ENCODE data around the gene FBXO46. TPM values are rescaled to one million over a fixed set of nuclear protein-coding genes. Genes with fewer than 3 reads are reported as not detected.
A peak's percentile ranks its signal among the peaks of the same experiment; 100 is the strongest.
"Not testable (repeated sequence)": the region's sequence is repeated elsewhere in the genome, so short reads cannot be mapped to it uniquely, and the experiment has no call there.

Gene FBXO46
- total RNA-seq, 2 donors from 2014 or later, result 28.3 to 28.8 TPM

DNA sequence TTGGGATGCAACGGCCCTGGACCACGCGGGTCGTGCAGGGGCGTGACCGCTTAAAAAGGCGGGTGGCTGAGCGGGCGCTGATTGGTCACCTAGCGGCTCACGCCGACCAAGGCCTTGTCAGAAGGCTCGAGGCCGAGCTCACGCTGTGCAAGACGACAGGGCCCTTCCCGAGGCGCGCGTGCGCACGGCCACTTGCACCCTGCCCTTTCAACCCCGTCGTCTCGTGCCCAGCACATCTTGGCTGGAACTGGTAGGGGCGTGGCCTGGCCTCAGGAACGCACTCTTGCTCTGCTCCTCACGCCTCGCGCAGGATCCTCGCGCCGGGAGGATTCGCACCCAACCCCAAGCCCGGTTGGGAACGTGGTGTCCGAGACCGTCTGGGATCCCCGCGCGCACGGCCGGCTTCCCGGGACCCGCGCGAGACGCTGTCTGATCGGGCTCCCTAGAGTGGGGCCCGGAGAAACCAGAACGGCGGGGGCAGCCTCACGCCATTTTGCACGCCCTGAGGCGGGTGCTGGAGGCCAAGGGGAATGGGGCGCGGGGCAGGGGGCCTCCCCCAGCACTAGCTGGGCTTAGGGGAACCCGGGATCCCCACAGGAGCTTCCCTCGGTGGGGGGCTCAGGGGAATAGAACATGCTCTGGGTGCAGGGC is 2.6 kb upstream of the FBXO46 start, which contains the start of gene MEIOSIN:
Gene MEIOSIN (plus strand): TSS at position 280 of the 651 bp plus-strand sequence. CDS start 1,938 bp downstream, outside the sequence.
- Histone ChIP-seq H3K27ac (no peak within 1 kb of the TSS), H3K36me3 (no peaks in the 10 kb centered on the region), H3K4me3 (no peak within 1 kb of the TSS), H3K9ac (ENCODE audit: low read depth in 2 of 2, low read length in 2 of 2) (no peak within 1 kb of the TSS), H3K4me1 (peaks cover 12% of the 10 kb centered on the region), H3K27me3 (no peaks in the 10 kb centered on the region), H3K9me3 (no peaks in the 10 kb centered on the region)
- intact Hi-C loops (cut with DNase I), result no loop called here
- no peak for DNase-seq
- TF ChIP-seq CTCF (IDR thresholded peaks at IDR 0.05), result no peak

GRCh38 chr19:45729800-45730290 is 851 bp downstream of the FBXO46 start:
- Histone ChIP-seq H3K36me3 (no peaks in the 10 kb centered on the region), H3K27ac (peak overlapping the region; percentile 57), H3K9ac (ENCODE audit: low read depth in 2 of 2, low read length in 2 of 2) (peak overlapping the region; percentile 89 to 98), H3K9me3 (no peaks in the 10 kb centered on the region), H3K27me3 (no peaks in the 10 kb centered on the region), H3K4me3 (peak overlapping the region; percentile 78), H3K4me1 (peaks cover 12% of the 10 kb centered on the region)
- no peak for DNase-seq
- no peak for TF ChIP-seq CTCF (IDR thresholded peaks at IDR 0.05)
- intact Hi-C loops (cut with DNase I), result no loop called here

GRCh38 chr19:45728683-45729082 is 2.0 kb downstream of the FBXO46 start:
- H3K27me3 ChIP-seq; H3K9ac ChIP-seq (ENCODE audit: low read depth in 2 of 2, low read length in 2 of 2); H3K36me3 ChIP-seq; H3K27ac ChIP-seq; H3K4me3 ChIP-seq; DNase-seq; H3K9me3 ChIP-seq; intact Hi-C loops (cut with DNase I): not testable (repeated sequence)
- H3K4me1 ChIP-seq, result peaks cover 12% of the 10 kb centered on the region

- DNase-seq; H3K36me3 ChIP-seq; H3K9me3 ChIP-seq; H3K9ac ChIP-seq (ENCODE audit: low read depth in 2 of 2, low read length in 2 of 2); H3K4me3 ChIP-seq; H3K27me3 ChIP-seq; intact Hi-C loops (cut with DNase I); H3K4me1 ChIP-seq: not testable (repeated sequence)
- peak overlapping the region; percentile 74 for H3K27ac ChIP-seq
Measured at GRCh38 chr19:45720065-45720464, 10.6 kb downstream of the FBXO46 start.

DNA sequence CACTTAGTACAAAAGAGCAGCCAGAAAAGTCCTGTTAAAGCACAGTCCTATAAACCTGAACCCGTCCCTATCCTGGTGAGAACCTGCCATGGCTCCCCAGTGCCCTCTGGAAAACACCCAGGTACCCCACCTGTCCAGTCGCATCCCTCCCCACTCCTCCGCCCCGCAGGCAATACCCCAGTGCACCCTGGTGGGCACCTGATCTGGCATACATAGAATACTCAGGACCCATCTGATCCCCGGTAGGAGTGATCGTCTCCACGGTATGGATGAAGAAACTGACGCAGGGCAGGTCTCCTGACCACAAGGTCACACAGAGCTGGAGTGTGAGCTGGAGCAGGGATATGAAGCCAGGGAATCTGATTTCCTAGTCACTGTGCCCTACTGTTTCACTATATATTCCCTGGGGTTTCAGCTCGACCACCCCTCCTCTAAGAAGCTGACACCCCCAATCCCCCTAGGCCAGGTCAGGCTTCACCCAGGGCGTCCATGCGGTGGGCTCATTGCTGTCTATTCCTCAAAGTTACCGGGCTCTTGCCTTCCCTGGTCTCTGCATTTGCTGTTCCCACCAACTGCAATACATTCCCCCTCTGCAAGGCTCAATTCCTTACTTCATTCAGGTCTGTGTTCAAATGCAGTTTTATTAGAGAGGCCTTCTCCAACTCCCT is 12.6 kb downstream of the FBXO46 start:
- no peaks in the 10 kb centered on the region for H3K9me3 ChIP-seq
- H3K4me1 ChIP-seq, result no peaks in the 10 kb centered on the region
- DNase-seq, result no peak
- H3K4me3 ChIP-seq, result peak overlapping the region; percentile 14
- H3K27ac ChIP-seq, result peak overlapping the region; percentile 71
- intact Hi-C loops (cut with DNase I), result loop anchor here (5.0 kb wide), 1 partner anchor 49 kb away; the partner anchor contains the start of gene SIX5
- no peak for TF ChIP-seq CTCF (IDR thresholded peaks at IDR 0.05)
- no peaks in the 10 kb centered on the region for H3K27me3 ChIP-seq
- H3K9ac ChIP-seq (ENCODE audit: low read depth in 2 of 2, low read length in 2 of 2), result peak overlapping the region; percentile 77 to 98
- H3K36me3 ChIP-seq, result no peaks in the 10 kb centered on the region

- peak overlapping the region; percentile 77 to 98 for H3K9ac ChIP-seq (ENCODE audit: low read depth in 2 of 2, low read length in 2 of 2)
- TF ChIP-seq CTCF (IDR thresholded peaks at IDR 0.05), result no peak
- H3K4me3 ChIP-seq, result peak overlapping the region; percentile 46
- H3K36me3 ChIP-seq, result no peaks in the 10 kb centered on the region
- peak; percentile 99 for DNase-seq
- intact Hi-C loops (cut with DNase I), result loop anchor here (5.0 kb wide), 1 partner anchor 50 kb away; the partner anchor contains the start of gene SIX5
- H3K9me3 ChIP-seq, result no peaks in the 10 kb centered on the region
- H3K27me3 ChIP-seq, result no peaks in the 10 kb centered on the region
- no peaks in the 10 kb centered on the region for H3K4me1 ChIP-seq
- peak overlapping the region; percentile 71 for H3K27ac ChIP-seq
Measured at GRCh38 chr19:45717131-45717982, 13.3 kb downstream of the FBXO46 start.

All from colonic mucosa (tissue), 4 donors.